RWPE1 (cell line): ENCODE measurements around the gene DNAH10.

Experiments used
- CTCF ChIA-PET: fragments of 350-600 bp; sonication (Branson Sonifier 250); formaldehyde crosslinking; extraction: SDS; loops from one replicate; lab custom pipeline; 2021; lab: Yijun Ruan, JAX
- POLR2A ChIA-PET: fragments of 400-600 bp; formaldehyde crosslinking; extraction: SDS; loops from one replicate; lab custom pipeline; 2020; ENCODE audit warnings: antibody characterized with exemption; ENCODE audit not compliant: low non-redundant PET; lab: Yijun Ruan, JAX
- DNase-seq: peaks from one replicate; pipeline ENCODE4 v3.0.0; 2012; ENCODE audit warnings: low spot score
- H3K27ac ChIP-seq: fragments of 450-650 bp; 2 replicates; pipeline ENCODE4 v1.5.1; 2017
- TF ChIP-seq, protein P1 (sequence below): fragments of 450-650 bp; conservative IDR thresholded peaks from 2 replicates; pipeline ENCODE4 v1.5.1; 2017; ENCODE audit warnings: low read depth, mild to moderate bottlenecking

The DNAH10 gene

GRCh38 chr12:123853396-123854070, 91.4 kb downstream of the DNAH10 start:
- ChIA-PET CTCF (interaction anchor here (0.6 kb wide), 1 partner anchor 177 kb away, joined by 4 read pairs; no protein-coding TSS in a partner anchor), POLR2A (no interaction called here)
- no peak for DNase-seq
- TF ChIP-seq, protein P1, sequence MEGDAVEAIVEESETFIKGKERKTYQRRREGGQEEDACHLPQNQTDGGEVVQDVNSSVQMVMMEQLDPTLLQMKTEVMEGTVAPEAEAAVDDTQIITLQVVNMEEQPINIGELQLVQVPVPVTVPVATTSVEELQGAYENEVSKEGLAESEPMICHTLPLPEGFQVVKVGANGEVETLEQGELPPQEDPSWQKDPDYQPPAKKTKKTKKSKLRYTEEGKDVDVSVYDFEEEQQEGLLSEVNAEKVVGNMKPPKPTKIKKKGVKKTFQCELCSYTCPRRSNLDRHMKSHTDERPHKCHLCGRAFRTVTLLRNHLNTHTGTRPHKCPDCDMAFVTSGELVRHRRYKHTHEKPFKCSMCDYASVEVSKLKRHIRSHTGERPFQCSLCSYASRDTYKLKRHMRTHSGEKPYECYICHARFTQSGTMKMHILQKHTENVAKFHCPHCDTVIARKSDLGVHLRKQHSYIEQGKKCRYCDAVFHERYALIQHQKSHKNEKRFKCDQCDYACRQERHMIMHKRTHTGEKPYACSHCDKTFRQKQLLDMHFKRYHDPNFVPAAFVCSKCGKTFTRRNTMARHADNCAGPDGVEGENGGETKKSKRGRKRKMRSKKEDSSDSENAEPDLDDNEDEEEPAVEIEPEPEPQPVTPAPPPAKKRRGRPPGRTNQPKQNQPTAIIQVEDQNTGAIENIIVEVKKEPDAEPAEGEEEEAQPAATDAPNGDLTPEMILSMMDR = no peak
- H3K27ac ChIP-seq = no peak overlapping the region

DNA sequence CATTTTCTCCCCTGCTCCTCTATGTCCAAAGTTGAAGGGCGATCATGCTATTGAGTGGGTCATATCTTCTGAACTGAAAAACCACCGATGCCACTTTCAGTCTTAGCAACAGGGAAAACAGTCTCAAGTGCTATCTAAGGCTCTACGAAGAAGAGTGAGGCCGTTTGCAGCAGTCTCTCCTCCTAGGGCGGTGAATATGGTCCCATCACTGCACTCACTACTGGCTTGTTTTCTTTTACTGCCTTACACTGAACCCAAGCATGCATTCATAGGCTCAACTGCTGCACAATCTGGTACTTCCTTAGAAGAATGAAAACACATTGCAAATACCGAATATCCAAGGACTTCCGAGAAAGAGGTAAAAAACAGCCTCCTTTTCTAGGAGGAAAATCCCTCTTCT, 92.1 kb downstream of the DNAH10 start:
- POLR2A ChIA-PET = no interaction called here
- no peak overlapping the region for H3K27ac ChIP-seq
- TF ChIP-seq, protein P1 = no peak
- CTCF ChIA-PET = interaction anchor here (0.6 kb wide), 1 partner anchor 176 kb away, joined by 4 read pairs; no protein-coding TSS in a partner anchor
- DNase-seq = no peak

DNA sequence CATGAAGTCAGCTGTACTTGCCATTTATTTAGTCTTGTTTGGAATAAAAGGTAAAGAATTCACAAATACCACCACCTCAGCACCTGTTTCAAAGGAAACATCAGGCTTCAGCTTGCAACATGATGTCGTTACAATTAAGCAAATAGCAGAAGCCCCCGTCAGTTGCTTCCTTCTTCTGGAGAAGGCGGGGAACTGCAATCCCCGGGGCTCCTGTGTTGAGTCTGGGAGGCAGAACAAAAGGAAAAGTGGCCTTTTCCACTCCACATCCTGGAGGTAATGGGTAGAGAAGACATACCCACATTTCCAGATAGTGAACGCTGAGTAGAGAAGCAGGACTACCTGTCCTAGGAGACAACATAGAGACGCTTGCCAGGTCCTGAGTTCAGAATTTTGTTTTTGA, 92.8 kb downstream of the DNAH10 start:
- TF ChIP-seq, protein P1 = no peak
- ChIA-PET CTCF (no interaction called here), POLR2A (no interaction called here)

DNA sequence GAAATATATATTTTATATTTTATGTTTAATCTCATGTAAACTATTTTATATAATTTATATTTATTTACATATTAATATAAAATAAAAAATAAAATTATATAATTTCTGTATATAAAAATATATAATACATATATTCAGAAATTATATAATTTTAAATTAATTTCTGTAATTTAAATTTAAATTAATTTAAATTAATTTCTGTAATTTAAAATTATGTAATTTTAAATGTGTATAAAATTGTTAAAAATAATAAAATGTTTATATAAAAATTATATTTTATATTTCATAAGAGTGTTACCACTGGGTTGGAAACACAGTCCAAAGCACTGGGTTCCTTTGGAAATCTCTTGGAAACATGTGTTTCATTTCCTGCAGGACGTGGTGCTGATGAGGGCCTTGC, 94.6 kb downstream of the DNAH10 start:
- CTCF ChIA-PET = interaction anchor here (0.7 kb wide), 1 partner anchor 14 kb away, joined by 4 read pairs; no protein-coding TSS in a partner anchor

More for the DNA sequence above, 92.8 kb downstream of the DNAH10 start:
- no peak overlapping the region for H3K27ac ChIP-seq
- DNase-seq = no peak

DNA sequence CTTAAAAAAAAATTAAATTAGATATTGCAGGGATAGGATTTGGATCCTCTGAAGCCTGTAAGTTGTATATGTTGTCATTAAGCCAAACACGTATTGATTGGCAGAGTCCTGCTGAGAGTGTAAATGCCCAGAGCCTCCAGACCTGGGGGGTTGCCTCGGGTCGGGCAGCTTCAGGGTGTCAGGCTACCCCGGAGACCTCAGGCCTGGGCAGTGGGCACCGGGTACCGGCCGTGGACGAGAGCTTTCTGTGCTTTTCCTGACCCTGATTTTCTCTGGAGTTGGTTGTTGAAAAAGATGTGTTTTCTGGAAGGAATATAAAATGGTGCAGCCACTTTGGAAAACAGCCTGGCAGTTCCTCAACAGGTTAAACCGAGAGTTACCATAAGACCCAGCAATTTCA, 96.1 kb downstream of the DNAH10 start:
- ChIA-PET POLR2A (no interaction called here), CTCF (no interaction called here)
- TF ChIP-seq, protein P1 = no peak
- H3K27ac ChIP-seq = no peak overlapping the region
- no peak for DNase-seq

More for the DNA sequence above, 94.6 kb downstream of the DNAH10 start:
- TF ChIP-seq, protein P1 = no peak
- no peak for DNase-seq
- POLR2A ChIA-PET = no interaction called here
- no peak overlapping the region for H3K27ac ChIP-seq

GRCh38 chr12:123859035-123859434, 96.9 kb downstream of the DNAH10 start:
- no peak for DNase-seq
- TF ChIP-seq, protein P1 = no peak
- ChIA-PET POLR2A (no interaction called here), CTCF (no interaction called here)
- H3K27ac ChIP-seq = no peak overlapping the region
